Sigmoid colon (tissue), 4 donors: Measurements from ENCODE around the gene SMIM30.

Source experiments
- CTCF ChIP-seq, 4 experiments: fragments of 450-650 bp in 3 of 4; fragments of 200-600 bp in 1 of 4; IDR thresholded peaks; one replicate each; pipeline ENCODE4 v1.5.1; 2016 to 2019; ENCODE audit warnings: antibody characterized with exemption in 4 of 4, mild to moderate bottlenecking in 3 of 4, moderate library complexity in 2 of 4
- EP300 ChIP-seq, 4 donors: sonication (generic); formaldehyde crosslinking; IDR thresholded peaks; one replicate each; pipeline ENCODE4 v1.6.1; 2017; ENCODE audit warnings: antibody characterized with exemption in 4 of 4
- POLR2A ChIP-seq, 2 donors: fragments of 450-650 bp; IDR thresholded peaks; one replicate each; pipeline ENCODE4 v1.6.1; 2016; ENCODE audit warnings: antibody characterized with exemption in 2 of 2, mild to moderate bottlenecking in 2 of 2, moderate library complexity in 2 of 2
- POLR2AphosphoS5 ChIP-seq, 4 donors: sonication (generic); formaldehyde crosslinking; IDR thresholded peaks; one replicate each; pipeline ENCODE4 v1.6.1; 2017; ENCODE audit warnings: antibody characterized with exemption in 4 of 4

GRCh38 chr7:113071465-113071864, 46.9 kb downstream of the SMIM30 start:
- TF ChIP-seq CTCF (IDR thresholded peaks at IDR 0.05), result no peak
- TF ChIP-seq POLR2A (IDR thresholded peaks at IDR 0.05), result no peak
- TF ChIP-seq POLR2AphosphoS5 (IDR thresholded peaks at IDR 0.05), result no peak
- TF ChIP-seq EP300 (IDR thresholded peaks at IDR 0.05), result no peak
